ENCODE measurements around the gene PLXNA2. TPM values are rescaled to one million over a fixed set of nuclear protein-coding genes. Genes with fewer than 3 reads are reported as not detected.

PLXNA2 gene
- total RNA-seq, 1 experiment from 2014 or later: 0.89 TPM

DNA sequence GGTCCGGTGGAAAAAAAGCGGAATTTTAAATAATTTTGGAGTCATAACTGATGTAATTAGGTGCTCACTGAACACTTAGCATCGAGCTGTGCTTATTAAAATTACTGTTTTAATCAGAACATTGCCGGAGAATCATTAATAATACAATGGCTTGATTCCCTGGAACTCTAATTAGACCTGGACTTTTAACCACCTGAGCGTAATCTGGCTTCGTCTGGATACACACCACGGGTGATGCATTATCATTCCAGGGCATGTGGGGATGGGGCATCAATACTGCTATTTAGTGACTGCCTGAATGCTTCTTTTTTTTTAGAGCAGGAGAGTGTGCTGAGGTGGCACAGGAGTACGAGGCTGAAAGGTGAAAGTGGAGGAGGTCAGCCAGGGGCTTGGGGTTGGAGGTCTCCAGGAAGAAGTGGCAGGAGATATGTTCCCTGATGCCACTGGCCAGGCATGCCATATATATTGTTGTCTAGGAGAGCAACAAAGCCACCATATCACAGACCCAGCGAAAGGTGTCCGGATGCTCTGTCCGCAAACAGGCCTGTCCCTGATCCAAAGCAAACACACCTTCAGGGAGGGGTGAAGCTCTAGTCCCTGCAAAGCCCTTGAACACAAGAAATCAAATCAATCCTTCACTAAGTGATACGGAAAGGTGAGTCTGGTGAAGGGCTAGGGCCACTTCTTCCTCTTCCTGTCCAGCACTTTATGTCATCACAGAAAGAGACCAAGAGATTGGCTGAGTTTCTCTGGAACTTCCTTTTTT lies 125.2 kb downstream of the PLXNA2 start (continued):
- no peak for TF ChIP-seq REST (IDR thresholded peaks at IDR 0.05; ENCODE audit: low read depth)

GRCh38 chr1:208118306-208118705 lies 125.9 kb downstream of the PLXNA2 start:
- Histone ChIP-seq H3K27ac (ENCODE audit: low read depth, low read length) (no peak overlapping the region), H3K4me3 (replicated peaks in 1 of 2; ENCODE audit: low read depth in 1 of 2, low read length in 2 of 2) (no peak overlapping the region), H3K9ac (ENCODE audit: low read length) (no peak overlapping the region), H3K9me2 (ENCODE audit: insufficient read depth) (no peaks in the 10 kb centered on the region), H3K9me3 (ENCODE audit: control insufficient read depth in 1 of 2, insufficient read depth in 1 of 2, low read depth in 1 of 2, low read length in 2 of 2) (no peaks in the 10 kb centered on the region), H3K4me1 (ENCODE audit: control insufficient read depth in 1 of 2, insufficient read depth in 2 of 2, low read length in 2 of 2) (no peaks in the 10 kb centered on the region), H3K36me3 (ENCODE audit: control insufficient read depth in 1 of 2, insufficient read depth in 2 of 2, low read length in 2 of 2) (no peaks in the 10 kb centered on the region), H3K79me2 (ENCODE audit: insufficient read depth, low read length) (no peaks in the 10 kb centered on the region), H4K20me1 (ENCODE audit: insufficient read depth) (no peaks in the 10 kb centered on the region), H2AFZ (ENCODE audit: low read depth, low read length, poor library complexity, severe bottlenecking) (no peak overlapping the region), H3K4me2 (ENCODE audit: low read length) (no peak overlapping the region), H3K27me3 (ENCODE audit: insufficient read depth, low read length) (peaks cover 10% of the 10 kb centered on the region; the same call in 1 of the 2 replicates)
- DNase-seq (ENCODE audit: low read depth, low spot score) (no peak), ATAC-seq (no peak)
- RAD21 ChIA-PET (ENCODE audit: low non-redundant PET in 1 of 2, low total read pairs in 2 of 2, uncharacterized antibody in 2 of 2, unreplicated experiment in 2 of 2): no interaction called here
- CTCF ChIA-PET: no interaction called here
- POLR2A ChIA-PET: no interaction called here
- intact Hi-C loops (cut with micrococcal nuclease): no loop called here
- TF ChIP-seq MAX (IDR thresholded peaks at IDR 0.05): no peak
- no peak for TF ChIP-seq EZH2phosphoT487 (IDR thresholded peaks at IDR 0.05; ENCODE audit: borderline replicate concordance)
- no peak for TF ChIP-seq EZH2 (IDR thresholded peaks at IDR 0.05)
- TF ChIP-seq POLR2A (IDR thresholded peaks at IDR 0.05; ENCODE audit: borderline replicate concordance, extremely low read depth, insufficient read depth, insufficient read length): no peak
- no peak for TF ChIP-seq RAD21 (IDR thresholded peaks at IDR 0.05; ENCODE audit: low read depth)
- no peak for TF ChIP-seq SIN3A (IDR thresholded peaks at IDR 0.05; ENCODE audit: low read depth)
- TF ChIP-seq CEBPB (IDR thresholded peaks at IDR 0.05; ENCODE audit: low read depth): no peak
- TF ChIP-seq EGR1 (IDR thresholded peaks at IDR 0.05; ENCODE audit: low read depth): no peak
- TF ChIP-seq TCF7L2 (IDR thresholded peaks at IDR 0.05; ENCODE audit: borderline replicate concordance, extremely low read depth, insufficient read depth, insufficient read length): no peak
- BruUV-seq (replicated peaks): no TSS peak

Data from HCT116 (cell line).